Measurements from ENCODE around the gene GLUL. TPM values are rescaled to one million over a fixed set of nuclear protein-coding genes. Genes with fewer than 3 reads are reported as not detected.
"Not testable (repeated sequence)": the region's sequence is repeated elsewhere in the genome, so short reads cannot be mapped to it uniquely, and the experiment has no call there.

GLUL gene
- total RNA-seq, 1 donor from 2014 or later = 37.8 TPM

DNA sequence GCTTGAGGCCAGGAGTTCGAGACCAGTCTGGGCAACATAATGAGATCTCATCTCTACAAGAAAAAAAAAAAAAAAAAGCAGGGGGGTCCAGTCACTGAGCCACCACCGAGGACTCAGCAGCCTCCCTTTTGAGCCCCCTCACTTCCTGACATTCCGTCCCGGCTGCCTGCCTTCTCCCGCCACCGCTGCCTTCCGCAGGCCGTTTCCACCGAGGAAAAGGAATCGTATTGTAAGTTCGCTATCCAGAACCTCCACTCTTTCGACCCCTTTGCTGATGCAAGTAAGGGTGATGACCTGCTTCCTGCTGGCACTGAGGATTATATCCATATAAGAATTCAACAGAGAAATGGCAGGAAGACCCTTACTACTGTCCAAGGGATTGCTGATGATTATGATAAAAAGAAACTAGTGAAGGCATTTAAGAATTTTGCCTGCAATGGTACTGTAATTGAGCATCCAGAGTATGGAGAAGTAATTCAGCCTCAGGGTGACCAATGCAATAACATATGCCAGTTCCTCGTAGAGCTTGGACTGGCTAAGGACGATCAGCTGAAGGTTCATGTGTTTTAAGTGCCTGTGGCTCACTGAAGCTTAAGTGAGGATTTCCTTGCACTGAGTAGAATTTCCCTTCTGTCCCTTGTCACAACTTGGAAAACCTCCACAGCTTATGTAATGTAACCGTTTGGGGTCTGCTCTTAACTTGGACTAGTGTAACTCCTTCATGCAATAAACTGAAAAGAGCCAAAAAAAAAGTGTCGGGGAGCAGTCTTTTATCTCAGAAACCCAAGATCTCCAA, 55.6 kb downstream of the GLUL start:
- ChIA-PET POLR2A (no interaction called here), CTCF (no interaction called here)
- no peak for ATAC-seq (ENCODE audit: low read depth)
- Mint-ChIP-seq H3K27ac (no peak overlapping the region), H3K4me1 (peaks cover 17% of the 10 kb centered on the region), H3K9me3 (no peaks in the 10 kb centered on the region), H3K27me3 (no peaks in the 10 kb centered on the region), H3K36me3 (ENCODE audit: low read depth) (no peaks in the 10 kb centered on the region), H3K4me3 (no peak overlapping the region)
- no peak for DNase-seq
- TF ChIP-seq CTCF (IDR thresholded peaks at IDR 0.05) = no peak
- intact Hi-C loops (cut with micrococcal nuclease) = no loop called here

DNA sequence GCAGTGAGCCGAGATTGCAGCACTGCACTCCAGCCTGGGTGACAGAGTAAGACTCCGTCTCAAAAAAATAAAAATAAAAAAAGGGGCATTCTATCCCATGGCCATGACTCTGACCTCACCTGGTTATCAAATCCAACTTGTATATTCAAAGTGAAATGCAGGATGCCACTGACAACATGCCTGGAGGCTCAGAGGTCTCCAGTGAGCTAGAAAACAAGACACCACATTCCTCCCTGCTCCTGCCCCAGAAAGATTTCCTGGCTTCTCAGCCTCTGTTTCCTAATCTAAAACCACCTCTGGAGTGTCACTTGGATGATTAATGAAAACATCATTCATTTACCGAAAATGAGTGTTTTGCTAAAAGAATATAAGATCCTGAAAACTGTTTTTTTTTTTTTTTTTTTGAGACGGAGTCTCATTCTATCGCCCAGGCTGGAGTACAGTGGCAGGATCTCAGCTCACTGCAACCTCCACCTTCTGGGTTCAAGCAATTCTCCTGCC, 58.5 kb downstream of the GLUL start:
- CTCF ChIA-PET; DNase-seq; ATAC-seq (ENCODE audit: low read depth); H3K36me3 Mint-ChIP-seq (ENCODE audit: low read depth); H3K27me3 Mint-ChIP-seq; intact Hi-C loops (cut with micrococcal nuclease); H3K27ac Mint-ChIP-seq; H3K9me3 Mint-ChIP-seq; H3K4me3 Mint-ChIP-seq: not testable (repeated sequence)
- peaks cover 17% of the 10 kb centered on the region for H3K4me1 Mint-ChIP-seq
- POLR2A ChIA-PET = interaction anchor here (0.6 kb wide), 1 partner anchor 322 kb away, joined by 3 read pairs; no protein-coding TSS in a partner anchor

DNA sequence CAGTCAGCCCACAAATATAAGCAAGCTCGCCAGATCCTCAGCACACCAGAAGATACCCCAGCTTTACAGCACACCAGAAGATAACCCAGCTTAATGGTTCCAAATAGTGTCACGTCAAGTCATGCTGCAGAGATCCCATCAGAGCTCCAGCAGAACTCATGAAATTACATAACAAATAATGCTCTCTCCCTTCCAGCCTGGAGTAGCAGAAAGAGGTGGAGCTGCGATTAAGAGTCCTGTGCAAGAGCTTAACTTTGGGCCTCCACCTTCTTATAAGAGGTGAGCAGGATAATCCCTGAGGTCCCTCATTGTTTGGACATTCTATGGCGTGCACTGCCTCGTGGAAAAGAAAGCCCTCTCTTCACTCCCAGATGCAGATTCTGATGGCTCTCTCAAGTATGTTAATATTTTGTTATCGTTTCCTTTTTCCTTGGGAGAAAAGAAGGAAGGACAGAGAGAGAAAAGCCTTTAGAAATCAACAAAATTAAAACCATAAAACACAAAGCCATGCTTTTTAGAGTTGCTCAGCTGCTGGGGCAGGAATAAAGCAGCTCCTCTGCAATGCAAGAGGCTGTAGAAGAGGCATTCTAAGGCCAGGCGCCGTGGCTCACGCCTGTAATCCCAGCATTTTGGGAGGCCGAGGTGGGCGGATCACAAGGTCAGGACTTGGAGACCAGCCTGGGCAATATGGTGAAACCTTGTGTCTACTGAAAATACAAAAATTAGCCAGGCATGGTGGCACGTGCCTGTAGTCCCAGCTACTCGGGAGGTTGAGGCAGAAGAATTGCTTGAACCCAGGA, 59.1 kb downstream of the GLUL start:
- Mint-ChIP-seq H3K4me1 (peaks cover 17% of the 10 kb centered on the region), H3K27me3 (no peaks in the 10 kb centered on the region), H3K9me3 (no peaks in the 10 kb centered on the region), H3K36me3 (ENCODE audit: low read depth) (no peaks in the 10 kb centered on the region), H3K27ac (peak overlapping the region; percentile 51), H3K4me3 (no peak overlapping the region)
- ChIA-PET CTCF (no interaction called here), POLR2A (no interaction called here)
- DNase-seq (no peak), ATAC-seq (ENCODE audit: low read depth) (no peak)
- no peak for TF ChIP-seq CTCF (IDR thresholded peaks at IDR 0.05)
- intact Hi-C loops (cut with micrococcal nuclease) = no loop called here

Other genes starting within 250 kb of the GLUL start
- gene TEDDM1, start 8.9 kb upstream of the GLUL start, total RNA-seq = not detected in 2 replicates
- gene RGSL1, start 58.4 kb upstream of the GLUL start, total RNA-seq = not detected in 2 replicates
- 10.0 and 11.1 TPM in 2 replicates for gene RNASEL, start 197.5 kb upstream of the GLUL start, total RNA-seq
- 2.6 TPM in 2 replicates for gene RGS16, start 212.6 kb upstream of the GLUL start, total RNA-seq